GM12875 (cell line): ENCODE results near the gene TMEM132A.

Source experiments
- H3K4me3 ChIP-seq: one replicate; pipeline ENCODE4 v1.5.1; 2011; ENCODE audit warnings: low read depth, low read length, control low read depth
- CTCF ChIP-seq: IDR thresholded peaks from 2 replicates; pipeline ENCODE4 v1.5.1; 2011; ENCODE audit warnings: low read depth, mild to moderate bottlenecking, control low read depth, inconsistent platforms, low read length, moderate library complexity, borderline replicate concordance; ENCODE audit not compliant: insufficient read depth

Gene TMEM132A

DNA sequence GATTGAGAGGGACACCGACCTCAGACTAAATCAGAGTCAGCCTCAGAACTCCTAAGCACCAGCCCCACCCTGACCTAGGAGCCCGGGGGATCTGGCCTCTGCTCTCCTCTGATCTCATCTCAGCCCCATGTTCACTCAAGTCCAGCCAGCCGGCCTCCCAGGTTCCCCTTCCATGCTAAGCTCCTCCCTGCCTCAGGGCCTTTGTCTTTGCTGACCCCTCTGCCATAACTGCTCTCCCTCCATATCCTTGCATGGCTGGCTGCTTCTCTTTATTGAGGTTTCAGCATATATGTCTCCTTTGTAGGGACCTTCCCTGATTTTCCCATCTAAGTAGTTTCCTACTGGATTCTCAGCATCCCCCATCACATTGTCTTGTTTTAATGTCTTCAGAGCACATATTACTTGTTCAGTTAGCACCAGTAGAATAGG is 28.5 kb downstream of the TMEM132A start:
- H3K4me3 ChIP-seq, result peak overlapping the region; percentile 95
- no peak for TF ChIP-seq CTCF

GRCh38 chr11:60953781-60954180 is 29.5 kb downstream of the TMEM132A start:
- TF ChIP-seq CTCF, result no peak
- H3K4me3 ChIP-seq, result no peak overlapping the region

DNA sequence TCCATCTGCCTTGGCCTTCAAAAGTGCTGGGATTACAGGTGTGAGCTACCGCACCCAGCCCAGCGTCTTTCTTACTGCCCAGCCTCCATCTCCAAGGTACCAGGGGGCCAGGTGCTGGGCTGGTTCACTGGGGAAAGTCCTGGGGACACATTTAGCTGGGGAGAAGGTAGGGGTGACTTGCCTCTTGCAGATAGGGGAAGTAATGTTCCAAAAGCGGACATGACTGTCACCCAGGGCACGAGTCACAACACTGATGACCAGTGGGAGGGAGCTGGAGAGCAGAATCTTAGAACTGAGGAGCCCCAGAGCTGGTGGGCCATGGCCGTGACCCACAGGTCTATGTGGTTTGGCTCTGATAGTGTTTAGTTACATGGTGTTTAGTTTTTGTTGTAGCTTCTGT is 30.2 kb downstream of the TMEM132A start:
- no peak overlapping the region for H3K4me3 ChIP-seq
- no peak for TF ChIP-seq CTCF

GRCh38 chr11:60955571-60955970 is 31.3 kb downstream of the TMEM132A start:
- TF ChIP-seq CTCF, result no peak
- H3K4me3 ChIP-seq, result no peak overlapping the region

GRCh38 chr11:60957188-60957587 is 32.9 kb downstream of the TMEM132A start:
- no peak for TF ChIP-seq CTCF
- no peak overlapping the region for H3K4me3 ChIP-seq

DNA sequence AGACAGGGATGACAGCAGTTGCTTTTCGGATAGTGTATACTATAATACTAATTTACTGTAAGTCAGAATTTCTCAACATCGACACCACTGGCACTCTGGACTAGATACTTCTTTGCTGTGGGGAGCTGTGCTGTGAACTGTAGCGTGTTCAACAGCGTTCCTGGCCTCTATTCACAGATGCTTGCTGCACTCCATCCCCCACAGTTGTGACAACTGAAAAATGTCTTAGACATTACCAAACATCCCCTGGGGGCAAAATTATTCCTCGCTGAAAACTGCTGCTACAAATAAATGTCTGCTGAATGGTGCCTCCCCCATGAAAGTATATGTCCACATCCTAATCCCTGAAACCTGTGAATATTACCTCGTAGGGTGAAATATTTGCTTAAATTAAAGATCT is 35.2 kb downstream of the TMEM132A start:
- no peak for TF ChIP-seq CTCF

DNA sequence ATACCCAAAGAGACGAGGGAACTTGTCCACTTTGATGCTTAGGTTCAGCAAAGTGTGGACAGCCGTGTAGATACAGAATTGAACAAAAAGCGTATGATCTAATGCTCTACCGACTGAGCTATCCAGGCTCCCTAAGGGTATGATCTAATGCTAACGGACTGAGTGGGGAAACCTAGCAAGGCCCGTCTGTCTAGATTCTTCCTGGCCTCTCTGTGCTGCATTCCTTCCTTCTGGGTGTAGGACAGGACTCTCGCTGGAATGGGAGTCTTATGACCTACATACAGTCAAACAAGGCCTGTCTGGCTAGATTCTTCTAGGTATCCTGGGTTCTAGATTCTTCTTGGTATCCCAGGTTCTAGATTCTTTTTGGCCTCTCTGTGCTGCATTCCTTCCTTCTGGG is 36.1 kb downstream of the TMEM132A start:
- no peak for TF ChIP-seq CTCF
- no peak overlapping the region for H3K4me3 ChIP-seq

More for the DNA sequence above, 35.2 kb downstream of the TMEM132A start:
- no peak overlapping the region for H3K4me3 ChIP-seq
